ENCODE data around the gene WFDC5. TPM values are rescaled to one million over a fixed set of nuclear protein-coding genes. Genes with fewer than 3 reads are reported as not detected.

Gene WFDC5
- total RNA-seq, 1 donor from 2014 or later, result not detected

- H3K4me3 Mint-ChIP-seq, result no peak overlapping the region
- DNase-seq (ENCODE audit: low read depth, low spot score), result no peak
- TF ChIP-seq CTCF (conservative IDR thresholded peaks at IDR 0.05), result no peak
- H3K27me3 Mint-ChIP-seq (ENCODE audit: low read depth), result peaks cover 64% of the 10 kb centered on the region
- H3K9me3 Mint-ChIP-seq, result no peaks in the 10 kb centered on the region
- no peaks in the 10 kb centered on the region for H3K4me1 Mint-ChIP-seq
- no peak overlapping the region for H3K27ac Mint-ChIP-seq (ENCODE audit: unreplicated experiment)
- no peaks in the 10 kb centered on the region for H3K36me3 Mint-ChIP-seq (ENCODE audit: low read depth)
Measured at GRCh38 chr20:45119556-45120266, 4.7 kb upstream of the WFDC5 start.

GRCh38 chr20:45118028-45118427 is 3.1 kb upstream of the WFDC5 start:
- Mint-ChIP-seq H3K36me3 (ENCODE audit: low read depth) (no peaks in the 10 kb centered on the region), H3K9me3 (no peaks in the 10 kb centered on the region), H3K4me3 (no peak overlapping the region), H3K27ac (ENCODE audit: unreplicated experiment) (no peak overlapping the region), H3K4me1 (no peaks in the 10 kb centered on the region), H3K27me3 (ENCODE audit: low read depth) (peaks cover 55% of the 10 kb centered on the region)
- no peak for TF ChIP-seq CTCF (conservative IDR thresholded peaks at IDR 0.05)
- no peak for DNase-seq (ENCODE audit: low read depth, low spot score)

GRCh38 chr20:45117581-45117980 is 2.6 kb upstream of the WFDC5 start:
- Mint-ChIP-seq H3K36me3 (ENCODE audit: low read depth) (no peaks in the 10 kb centered on the region), H3K9me3 (no peaks in the 10 kb centered on the region), H3K4me3 (no peak overlapping the region), H3K27ac (ENCODE audit: unreplicated experiment) (no peak overlapping the region), H3K27me3 (ENCODE audit: low read depth) (peaks cover 55% of the 10 kb centered on the region), H3K4me1 (no peaks in the 10 kb centered on the region)
- TF ChIP-seq CTCF (conservative IDR thresholded peaks at IDR 0.05), result no peak
- DNase-seq (ENCODE audit: low read depth, low spot score), result no peak

DNA sequence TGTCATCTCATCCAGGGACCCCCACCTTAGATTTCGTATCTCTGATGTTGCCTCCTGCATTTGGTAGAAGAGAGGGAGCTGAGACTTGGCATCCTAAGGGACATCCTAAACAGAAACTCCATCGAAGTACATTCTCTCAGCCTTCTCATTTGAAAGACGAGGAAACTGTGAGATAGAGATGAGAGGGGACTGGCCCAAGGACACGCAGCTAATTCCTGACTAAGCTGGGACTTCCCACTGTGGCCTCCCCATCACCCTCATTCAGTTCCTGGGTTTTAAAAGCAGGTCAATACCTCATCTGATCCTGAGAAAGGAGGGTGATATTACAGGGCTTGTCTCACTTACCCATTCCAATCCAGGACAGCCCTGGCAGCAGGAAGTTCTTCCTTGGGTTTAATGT is 855 bp upstream of the WFDC5 start:
- Mint-ChIP-seq H3K4me1 (no peaks in the 10 kb centered on the region), H3K9me3 (no peaks in the 10 kb centered on the region), H3K4me3 (no peak overlapping the region), H3K27ac (ENCODE audit: unreplicated experiment) (no peak overlapping the region), H3K27me3 (ENCODE audit: low read depth) (peaks cover 41% of the 10 kb centered on the region), H3K36me3 (ENCODE audit: low read depth) (no peaks in the 10 kb centered on the region)
- no peak for DNase-seq (ENCODE audit: low read depth, low spot score)
- no peak for TF ChIP-seq CTCF (conservative IDR thresholded peaks at IDR 0.05)

DNA sequence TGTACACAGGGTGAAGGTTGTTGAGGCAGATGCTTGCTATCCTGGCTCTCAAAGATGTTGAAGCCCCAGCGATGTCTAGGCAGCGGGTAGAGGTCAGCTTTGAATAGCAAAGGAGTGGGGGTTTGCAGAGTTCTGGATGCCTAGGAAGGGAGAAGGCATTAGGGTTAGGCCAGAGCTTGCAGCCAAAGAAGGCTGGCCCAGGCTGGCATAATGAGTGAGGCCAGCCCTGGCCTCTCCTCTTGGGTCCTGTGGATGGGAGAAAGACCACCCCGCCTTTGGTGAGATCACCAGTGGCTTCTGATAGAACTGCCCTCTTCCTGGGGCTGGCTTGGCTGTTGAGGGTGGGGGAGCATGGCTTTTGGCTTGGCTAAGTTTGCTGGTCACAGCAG is 406 bp upstream of the WFDC5 start:
- H3K4me1 Mint-ChIP-seq, result no peaks in the 10 kb centered on the region
- no peaks in the 10 kb centered on the region for H3K36me3 Mint-ChIP-seq (ENCODE audit: low read depth)
- no peak overlapping the region for H3K27ac Mint-ChIP-seq (ENCODE audit: unreplicated experiment)
- peaks cover 38% of the 10 kb centered on the region for H3K27me3 Mint-ChIP-seq (ENCODE audit: low read depth)
- no peak for DNase-seq (ENCODE audit: low read depth, low spot score)
- H3K9me3 Mint-ChIP-seq, result no peaks in the 10 kb centered on the region
- TF ChIP-seq CTCF (conservative IDR thresholded peaks at IDR 0.05), result no peak
- H3K4me3 Mint-ChIP-seq, result no peak overlapping the region

Measured in neural crest cell (in vitro differentiated cells).